KOPT-K1 (cell line): Measurements from ENCODE around the gene BTBD19.
"Not testable (repeated sequence)": the region's sequence is repeated elsewhere in the genome, so short reads cannot be mapped to it uniquely, and the experiment has no call there.

Experiments
- H3K27ac ChIP-seq: fragments of 200-600 bp; sonication (generic); 2 replicates; pipeline ENCODE4 v1.5.1; 2016; ENCODE audit warnings: antibody characterized with exemption, mild to moderate bottlenecking, low read depth, low read length; ENCODE audit not compliant: poor library complexity, severe bottlenecking
- H3K36me3 ChIP-seq: fragments of 200-600 bp; sonication (generic); 2 replicates; pipeline ENCODE4 v1.5.1; 2017; ENCODE audit warnings: antibody characterized with exemption, mild to moderate bottlenecking, low read length, moderate library complexity; ENCODE audit not compliant: insufficient read depth
- H3K9me3 ChIP-seq: fragments of 200-600 bp; sonication (generic); 2 replicates; pipeline ENCODE4 v1.5.1; 2017; ENCODE audit warnings: antibody characterized with exemption, low read length, mild to moderate bottlenecking; ENCODE audit not compliant: insufficient read depth, poor library complexity, severe bottlenecking

Gene BTBD19

DNA sequence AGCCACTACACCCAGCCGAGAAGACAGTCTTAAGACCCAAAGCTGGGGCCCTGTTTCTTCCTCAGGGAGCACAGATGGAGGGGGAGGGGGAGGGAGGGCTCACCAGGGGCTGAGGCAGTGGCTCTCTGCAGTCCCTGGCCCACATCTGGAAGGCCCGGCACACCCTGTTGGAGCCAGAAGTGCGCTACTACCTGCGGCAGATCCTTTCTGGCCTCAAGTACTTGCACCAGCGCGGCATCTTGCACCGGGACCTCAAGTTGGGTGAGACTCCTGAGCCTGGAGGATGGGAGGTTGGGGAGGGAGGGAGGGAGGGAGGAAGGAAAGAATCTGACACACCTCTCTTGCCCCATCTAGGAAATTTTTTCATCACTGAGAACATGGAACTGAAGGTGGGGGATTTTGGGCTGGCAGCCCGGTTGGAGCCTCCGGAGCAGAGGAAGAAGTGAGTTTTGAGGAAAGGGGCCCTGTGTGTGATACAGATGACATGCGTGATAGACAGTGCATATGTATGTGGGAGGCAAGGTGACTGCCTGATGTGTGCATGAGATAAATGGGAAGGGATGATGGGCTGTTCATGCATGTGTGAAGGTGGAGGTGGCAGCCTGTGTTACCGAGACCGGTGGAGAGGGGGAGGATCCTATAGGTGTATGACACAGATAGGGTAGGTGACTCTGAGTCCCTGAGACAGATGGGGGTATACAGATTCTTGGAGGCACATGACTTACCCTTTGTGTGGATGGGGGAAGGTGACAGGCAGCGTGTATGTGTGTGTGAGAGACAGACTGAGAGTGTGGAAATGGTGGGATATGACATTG is 6.6 kb upstream of the BTBD19 start:
- Histone ChIP-seq H3K36me3 (peaks cover 43% of the 10 kb centered on the region), H3K9me3 (no peaks in the 10 kb centered on the region), H3K27ac (no peak overlapping the region)

DNA sequence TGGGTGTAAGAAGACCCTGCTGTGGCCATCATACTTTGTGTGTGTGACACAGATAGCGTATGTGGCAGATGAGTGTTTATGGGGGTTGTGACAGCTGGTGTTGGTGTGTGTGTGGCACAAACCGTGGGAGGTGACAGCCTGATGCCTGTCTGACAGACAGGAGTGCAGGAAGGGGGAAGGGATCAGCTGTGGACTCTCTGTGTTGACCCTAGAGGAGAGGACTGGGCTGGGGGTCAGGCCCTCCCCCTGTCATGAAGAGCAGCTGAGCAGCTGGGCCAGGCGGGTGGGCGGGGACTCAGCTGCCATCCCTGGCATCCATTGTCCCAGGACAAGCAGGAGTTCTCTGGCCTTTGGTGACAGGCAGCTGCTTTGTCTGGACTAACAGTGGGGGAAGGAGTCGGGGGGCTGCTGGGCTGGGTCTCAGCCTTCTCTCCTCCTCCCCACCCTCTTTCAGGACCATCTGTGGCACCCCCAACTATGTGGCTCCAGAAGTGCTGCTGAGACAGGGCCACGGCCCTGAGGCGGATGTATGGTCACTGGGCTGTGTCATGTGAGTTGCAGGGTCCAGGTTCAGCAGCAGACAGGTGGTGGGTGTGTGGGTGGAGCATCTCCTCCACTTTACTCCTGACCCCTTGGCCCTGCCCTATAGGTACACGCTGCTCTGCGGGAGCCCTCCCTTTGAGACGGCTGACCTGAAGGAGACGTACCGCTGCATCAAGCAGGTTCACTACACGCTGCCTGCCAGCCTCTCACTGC is 5.8 kb upstream of the BTBD19 start:
- H3K9me3 ChIP-seq: no peaks in the 10 kb centered on the region
- H3K36me3 ChIP-seq: peaks cover 43% of the 10 kb centered on the region
- no peak overlapping the region for H3K27ac ChIP-seq

DNA sequence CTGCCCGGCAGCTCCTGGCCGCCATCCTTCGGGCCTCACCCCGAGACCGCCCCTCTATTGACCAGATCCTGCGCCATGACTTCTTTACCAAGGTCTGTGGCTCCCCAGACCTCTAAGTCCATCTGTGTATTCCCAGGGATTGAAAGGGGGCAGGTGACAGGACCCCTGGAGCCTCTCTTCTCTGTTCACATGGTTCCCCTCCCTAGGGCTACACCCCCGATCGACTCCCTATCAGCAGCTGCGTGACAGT is 5.3 kb upstream of the BTBD19 start:
- Histone ChIP-seq H3K9me3 (no peaks in the 10 kb centered on the region), H3K27ac (no peak overlapping the region), H3K36me3 (peaks cover 43% of the 10 kb centered on the region)

DNA sequence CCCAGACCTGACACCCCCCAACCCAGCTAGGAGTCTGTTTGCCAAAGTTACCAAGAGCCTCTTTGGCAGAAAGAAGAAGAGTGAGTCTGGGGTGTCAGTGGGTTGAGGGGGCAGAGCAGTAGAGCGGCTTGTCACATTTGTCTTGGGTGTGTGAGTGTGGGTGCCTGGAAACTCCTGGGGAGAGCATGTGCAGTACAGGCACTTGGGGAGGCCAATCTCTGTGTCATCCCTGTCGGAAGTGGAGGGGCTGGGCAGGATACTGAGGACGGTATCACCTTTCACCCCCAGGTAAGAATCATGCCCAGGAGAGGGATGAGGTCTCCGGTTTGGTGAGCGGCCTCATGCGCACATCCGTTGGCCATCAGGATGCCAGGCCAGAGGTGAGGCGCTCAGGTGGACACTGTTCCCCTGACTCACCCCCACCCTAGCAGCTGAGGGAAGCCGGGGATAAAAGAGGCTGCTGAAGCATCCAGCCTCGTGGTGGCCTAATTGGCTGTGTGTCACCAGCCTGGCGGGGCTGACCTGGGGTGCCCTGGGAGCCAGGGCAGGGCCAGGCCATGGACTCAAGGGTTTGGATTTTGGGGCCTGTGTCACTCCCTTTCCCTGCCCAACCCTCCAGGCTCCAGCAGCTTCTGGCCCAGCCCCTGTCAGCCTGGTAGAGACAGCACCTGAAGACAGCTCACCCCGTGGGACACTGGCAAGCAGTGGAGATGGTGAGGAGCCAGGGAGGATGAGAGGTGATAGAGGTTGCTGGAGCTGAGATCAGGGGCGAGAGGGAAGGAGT is 4.8 kb upstream of the BTBD19 start:
- no peaks in the 10 kb centered on the region for H3K9me3 ChIP-seq
- no peak overlapping the region for H3K27ac ChIP-seq
- H3K36me3 ChIP-seq: peaks cover 43% of the 10 kb centered on the region

DNA sequence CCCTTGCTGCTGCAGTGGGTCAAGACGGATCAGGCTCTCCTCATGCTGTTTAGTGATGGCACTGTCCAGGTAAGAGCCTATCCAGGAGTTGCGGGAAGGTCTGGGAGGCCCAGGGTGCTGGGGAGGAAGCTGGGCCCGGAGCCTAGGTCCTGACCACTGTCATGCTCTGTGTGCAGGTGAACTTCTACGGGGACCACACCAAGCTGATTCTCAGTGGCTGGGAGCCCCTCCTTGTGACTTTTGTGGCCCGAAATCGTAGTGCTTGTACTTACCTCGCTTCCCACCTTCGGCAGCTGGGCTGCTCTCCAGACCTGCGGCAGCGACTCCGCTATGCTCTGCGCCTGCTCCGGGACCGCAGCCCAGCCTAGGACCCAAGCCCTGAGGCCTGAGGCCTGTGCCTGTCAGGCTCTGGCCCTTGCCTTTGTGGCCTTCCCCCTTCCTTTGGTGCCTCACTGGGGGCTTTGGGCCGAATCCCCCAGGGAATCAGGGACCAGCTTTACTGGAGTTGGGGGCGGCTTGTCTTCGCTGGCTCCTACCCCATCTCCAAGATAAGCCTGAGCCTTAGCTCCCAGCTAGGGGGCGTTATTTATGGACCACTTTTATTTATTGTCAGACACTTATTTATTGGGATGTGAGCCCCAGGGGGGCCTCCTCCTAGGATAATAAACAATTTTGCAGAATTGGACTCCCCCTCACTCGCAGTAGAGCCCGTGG is 2.9 kb upstream of the BTBD19 start:
- H3K36me3 ChIP-seq: peaks cover 43% of the 10 kb centered on the region
- no peaks in the 10 kb centered on the region for H3K9me3 ChIP-seq
- H3K27ac ChIP-seq: no peak overlapping the region

DNA sequence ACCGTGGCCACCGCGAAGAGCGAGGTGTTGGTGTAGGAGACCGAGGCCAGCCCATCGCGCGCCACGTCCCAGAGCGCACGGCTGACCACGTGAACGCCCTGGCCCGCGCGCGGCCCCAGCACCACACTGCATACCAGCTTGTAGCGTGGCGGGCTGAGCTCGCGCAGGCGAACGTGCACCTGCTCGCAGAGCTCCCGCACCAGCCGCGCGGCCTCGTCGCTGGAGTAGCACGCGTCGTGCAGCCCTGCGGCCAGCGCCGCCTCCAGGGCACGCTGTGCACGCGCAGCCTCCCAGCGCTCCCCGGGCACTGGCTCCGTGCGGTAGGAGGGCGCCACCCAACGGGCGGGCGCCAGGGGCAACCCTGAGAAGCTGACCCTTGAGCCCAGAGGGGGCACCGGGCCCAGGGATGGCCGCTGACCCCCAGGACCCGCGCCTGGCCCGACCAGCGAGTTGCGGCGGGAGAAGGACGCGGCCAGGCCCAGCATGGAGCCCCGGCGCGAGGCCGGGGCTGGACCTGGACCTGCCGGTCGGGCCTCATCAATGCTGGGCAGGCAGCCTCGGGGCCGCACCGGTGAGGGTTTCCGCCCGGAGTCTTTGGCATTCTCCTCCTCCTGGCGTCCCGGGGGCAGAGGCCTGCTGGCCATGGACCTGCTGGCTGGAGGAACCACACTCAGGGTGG is 2.2 kb upstream of the BTBD19 start:
- Histone ChIP-seq H3K9me3 (no peaks in the 10 kb centered on the region), H3K27ac (peak overlapping the region; percentile 99), H3K36me3 (peaks cover 43% of the 10 kb centered on the region)

DNA sequence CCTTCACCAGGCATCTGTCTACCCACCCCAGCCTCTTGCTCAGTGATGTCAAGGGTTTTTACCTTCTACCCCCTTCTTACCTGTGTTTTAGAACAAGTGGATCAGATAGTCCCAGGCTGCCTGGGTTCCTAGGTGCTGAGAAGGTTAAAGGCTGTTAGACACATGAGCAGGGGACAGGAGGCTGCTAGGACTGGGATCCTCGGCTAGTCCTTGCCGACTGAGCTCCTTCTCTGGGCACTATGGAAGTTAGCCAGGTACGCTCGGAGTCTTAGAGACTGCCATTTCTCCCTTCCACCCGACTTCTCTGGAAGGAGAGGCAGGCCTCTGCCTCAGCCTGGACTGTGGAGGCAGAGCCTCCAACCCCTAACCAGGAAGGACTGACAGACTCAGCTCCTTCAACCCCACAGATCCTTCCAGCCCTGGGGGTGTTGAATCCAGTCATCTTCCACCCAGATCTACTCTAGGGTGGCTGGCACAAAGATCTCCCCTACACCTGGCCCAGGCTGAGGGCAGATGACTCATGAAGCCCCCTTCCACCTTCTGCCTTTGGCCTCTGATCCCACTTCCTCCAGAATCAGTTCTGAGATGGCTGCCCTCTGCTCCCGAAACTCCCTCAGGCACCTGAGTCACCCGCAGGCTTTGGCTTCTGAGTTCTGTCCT is 1.5 kb upstream of the BTBD19 start, which contains the start of gene DYNLT4:
Gene DYNLT4 (minus strand): TSS at position 648 of the 660 bp plus-strand sequence. CDS start 683 bp downstream, outside the sequence.
- peaks cover 43% of the 10 kb centered on the region for H3K36me3 ChIP-seq

DNA sequence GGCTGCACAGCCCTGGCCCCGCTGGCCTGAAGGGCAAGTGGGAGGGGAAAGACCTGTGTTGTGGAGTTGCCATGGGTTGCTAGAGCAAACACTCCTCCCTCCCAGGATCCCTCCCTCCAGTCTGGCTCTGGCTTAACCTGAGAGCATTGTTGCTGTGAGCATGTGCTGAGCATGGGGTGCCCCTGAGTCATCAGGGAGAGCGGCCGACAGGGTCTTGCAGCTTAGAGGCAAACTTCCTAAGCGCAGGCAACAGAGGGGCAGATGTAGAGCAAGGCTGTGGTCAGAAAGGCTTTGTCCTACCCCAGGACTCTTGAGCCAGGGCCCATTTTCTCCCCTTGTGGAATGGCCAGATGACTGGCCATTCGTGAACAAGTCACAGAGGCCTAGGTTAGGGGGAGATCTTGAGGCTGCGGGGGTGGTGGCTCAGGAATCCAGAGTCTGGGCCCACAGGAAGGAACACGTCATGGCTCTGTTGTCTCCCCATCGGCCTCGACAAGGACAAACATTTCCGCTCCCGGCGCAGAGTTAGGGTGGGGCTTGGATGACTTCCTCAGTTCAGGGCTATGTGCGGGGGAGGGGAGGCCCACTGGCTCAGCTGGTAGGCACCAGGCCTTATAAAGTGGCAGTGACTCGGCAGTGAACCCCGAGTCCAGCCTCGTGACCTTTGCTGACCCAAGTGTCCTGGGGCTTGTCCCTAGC is 810 bp upstream of the BTBD19 start:
- H3K27ac ChIP-seq: peak overlapping the region; percentile 99
- H3K36me3 ChIP-seq: peaks cover 36% of the 10 kb centered on the region

More for the DNA sequence above, 1.5 kb upstream of the BTBD19 start, which contains the start of gene DYNLT4:
- Histone ChIP-seq H3K9me3 (no peaks in the 10 kb centered on the region), H3K27ac (peak within 1 kb of the TSS; percentile 99)

DNA sequence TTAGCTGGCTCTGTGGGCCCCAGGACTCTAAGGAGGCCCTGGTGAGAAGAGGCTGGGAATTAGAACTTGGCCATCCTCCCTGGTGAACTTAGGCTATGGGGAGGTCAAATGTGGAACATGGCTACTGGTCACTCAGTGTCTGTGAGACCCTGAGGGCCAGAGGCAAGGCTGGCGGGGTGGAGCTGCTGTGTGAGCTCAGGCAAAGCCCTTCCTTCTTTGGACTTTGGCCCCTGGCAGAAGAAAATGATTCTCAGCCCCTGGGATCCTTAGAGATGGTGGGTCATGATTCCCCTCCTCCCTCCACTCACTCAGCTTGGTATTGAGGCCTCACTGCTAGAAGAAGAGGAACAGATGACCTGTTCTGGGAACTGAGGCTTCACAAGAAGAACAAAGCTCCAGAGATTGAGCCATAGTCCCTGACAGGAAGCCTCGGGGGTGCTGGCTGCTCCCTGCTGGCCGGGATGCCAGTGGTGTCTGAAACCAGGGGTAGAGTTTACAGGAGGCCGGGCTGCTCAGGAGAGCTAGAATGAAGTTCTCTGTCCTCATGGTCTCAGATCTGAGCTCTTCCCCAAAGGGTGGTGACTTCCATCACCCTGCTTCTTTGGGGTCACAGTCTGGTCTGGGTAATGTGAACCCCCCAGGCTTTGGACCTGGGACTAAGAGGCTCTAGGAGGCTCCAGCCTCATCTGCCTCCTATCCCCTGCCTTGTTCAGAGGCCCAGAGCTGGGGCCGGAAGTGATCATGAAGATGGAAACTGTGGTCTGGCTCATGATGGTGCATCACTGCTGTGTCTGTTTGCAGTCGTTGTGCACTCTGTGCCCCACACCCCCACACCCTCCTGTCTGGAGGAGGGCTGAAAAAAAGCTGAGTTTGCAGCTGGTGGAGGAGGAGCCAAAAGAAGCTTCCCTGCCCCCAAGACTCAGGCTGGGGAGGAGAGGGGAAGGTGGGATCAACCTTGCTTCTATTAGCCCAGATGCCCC is 905 bp downstream of the BTBD19 start:
- Histone ChIP-seq H3K9me3 (no peaks in the 10 kb centered on the region), H3K36me3 (peaks cover 19% of the 10 kb centered on the region), H3K27ac (peak overlapping the region; percentile 99)

More for the DNA sequence above, 810 bp upstream of the BTBD19 start:
- no peaks in the 10 kb centered on the region for H3K9me3 ChIP-seq

DNA sequence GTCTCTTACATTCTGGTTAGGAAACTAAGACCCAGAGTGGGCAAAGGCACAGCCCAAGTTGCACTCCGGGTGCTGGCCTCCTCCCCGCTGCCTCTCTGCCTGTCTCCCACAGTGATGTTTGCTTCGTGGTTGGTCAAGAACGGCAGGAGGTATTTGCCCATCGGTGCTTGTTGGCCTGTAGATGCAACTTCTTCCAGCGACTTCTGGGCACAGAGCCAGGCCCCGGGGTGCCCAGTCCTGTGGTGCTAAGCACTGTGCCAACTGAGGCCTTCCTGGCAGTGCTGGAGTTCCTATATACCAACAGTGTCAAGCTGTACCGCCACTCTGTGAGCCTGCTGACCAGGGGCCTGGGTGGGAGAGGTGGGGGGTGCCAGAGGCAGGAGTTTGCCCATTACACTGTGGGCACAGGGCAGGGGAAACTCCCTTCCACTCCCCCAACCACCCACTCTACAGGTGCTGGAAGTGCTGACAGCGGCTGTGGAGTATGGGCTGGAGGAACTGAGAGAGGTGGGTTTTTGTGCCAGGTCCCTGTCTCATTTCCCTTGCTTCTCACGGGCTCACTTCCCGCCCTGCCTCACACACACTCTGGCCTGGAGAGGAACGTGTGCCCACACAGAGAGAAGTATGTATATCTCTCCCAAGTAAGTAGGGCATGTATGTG is 1.9 kb downstream of the BTBD19 start:
- peak overlapping the region; percentile 99 for H3K27ac ChIP-seq
- peaks cover 11% of the 10 kb centered on the region; the same call in 1 of the 2 replicates for H3K36me3 ChIP-seq
- no peaks in the 10 kb centered on the region for H3K9me3 ChIP-seq

DNA sequence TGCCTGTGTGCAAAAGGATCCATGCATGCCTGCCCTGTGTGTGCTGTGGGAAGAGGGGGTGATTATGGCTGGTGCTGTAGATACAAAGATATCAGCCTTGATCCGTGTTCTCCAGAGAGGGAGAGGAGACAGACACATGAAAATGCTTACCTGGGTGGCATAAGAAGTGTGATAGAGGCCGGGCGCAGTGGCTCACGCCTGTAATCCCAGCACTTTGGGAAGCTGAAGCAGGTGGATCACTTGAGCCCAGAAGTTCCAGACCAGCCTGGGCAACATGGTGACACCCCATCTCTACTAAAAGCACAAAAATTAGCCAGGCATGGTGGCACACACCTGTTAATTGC is 2.4 kb downstream of the BTBD19 start:
- H3K9me3 ChIP-seq, H3K36me3 ChIP-seq: not testable (repeated sequence)
- H3K27ac ChIP-seq: peak overlapping the region; percentile 99

DNA sequence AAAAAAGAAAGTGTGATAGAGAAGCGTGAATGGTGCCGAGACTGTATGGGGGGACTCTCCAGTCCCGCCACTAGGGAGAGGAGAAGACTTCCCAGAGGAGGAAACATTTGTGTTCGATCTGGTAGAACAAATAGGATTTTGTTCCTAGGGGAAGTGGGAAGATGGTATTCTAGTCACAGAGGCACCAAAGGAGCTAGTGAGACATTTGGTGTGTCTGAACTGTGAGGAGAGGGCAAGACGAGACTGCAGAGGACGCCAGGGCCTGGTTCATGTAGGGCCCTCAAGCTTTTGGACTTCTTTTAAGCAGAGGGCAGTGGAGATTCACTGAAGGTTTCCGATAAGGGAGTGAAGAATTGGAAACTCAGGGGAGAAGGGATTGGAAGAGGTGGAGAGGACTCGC is 2.9 kb downstream of the BTBD19 start:
- Histone ChIP-seq H3K27ac (peak overlapping the region; percentile 99), H3K9me3 (no peaks in the 10 kb centered on the region), H3K36me3 (0 out of 2 replicates have a peak, but pooled peaks cover 1% of the 10 kb centered on the region)
